HuH-7 (cell line): ENCODE data around the gene RYR3.
"Not testable (repeated sequence)": the region's sequence is repeated elsewhere in the genome, so short reads cannot be mapped to it uniquely, and the experiment has no call there.

ENCODE experiments used
- DNase-seq: peaks from one replicate; pipeline ENCODE4 v3.0.0; 2011; ENCODE audit warnings: low spot score

Gene RYR3

GRCh38 chr15:33778852-33779251, 468.1 kb downstream of the RYR3 start:
- no peak for DNase-seq

DNA sequence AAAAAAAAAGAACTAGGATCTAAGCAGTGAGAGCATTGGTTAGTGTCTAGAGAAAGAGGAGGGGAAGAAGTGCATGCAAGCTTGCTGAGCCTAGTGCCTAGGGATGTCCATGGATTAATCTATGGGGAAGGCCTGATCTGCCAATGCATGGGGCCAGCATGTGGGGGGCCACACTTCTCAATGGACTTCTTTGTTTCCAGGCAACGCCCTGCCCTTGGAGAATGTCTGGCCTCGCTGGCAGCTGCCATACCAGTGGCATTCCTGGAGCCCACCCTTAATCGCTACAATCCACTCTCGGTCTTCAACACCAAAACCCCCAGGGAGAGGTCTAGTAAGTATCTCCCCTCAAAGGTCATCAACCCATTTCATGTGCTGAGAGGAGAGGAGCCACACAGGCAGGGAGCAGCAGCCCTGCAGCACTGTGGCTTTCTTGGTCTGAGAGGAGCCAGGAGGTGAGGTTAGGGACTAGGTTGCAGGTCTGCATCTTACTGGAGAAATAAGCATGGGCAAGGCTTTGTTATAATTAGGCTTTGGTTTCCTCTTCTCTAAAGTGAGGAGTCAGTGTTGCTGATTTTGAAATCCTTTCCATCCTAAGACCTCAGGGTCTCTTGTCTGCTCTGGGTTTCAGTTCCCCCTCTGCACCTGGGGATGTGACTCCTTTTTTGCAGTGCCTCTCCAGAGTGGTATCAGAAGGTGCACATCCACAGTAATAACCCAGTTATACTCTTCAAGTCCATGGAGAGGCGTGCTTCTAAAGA, 469.4 kb downstream of the RYR3 start:
- no peak for DNase-seq

GRCh38 chr15:33782966-33783365, 472.2 kb downstream of the RYR3 start:
- no peak for DNase-seq

GRCh38 chr15:33785366-33785765, 474.6 kb downstream of the RYR3 start:
- no peak for DNase-seq

DNA sequence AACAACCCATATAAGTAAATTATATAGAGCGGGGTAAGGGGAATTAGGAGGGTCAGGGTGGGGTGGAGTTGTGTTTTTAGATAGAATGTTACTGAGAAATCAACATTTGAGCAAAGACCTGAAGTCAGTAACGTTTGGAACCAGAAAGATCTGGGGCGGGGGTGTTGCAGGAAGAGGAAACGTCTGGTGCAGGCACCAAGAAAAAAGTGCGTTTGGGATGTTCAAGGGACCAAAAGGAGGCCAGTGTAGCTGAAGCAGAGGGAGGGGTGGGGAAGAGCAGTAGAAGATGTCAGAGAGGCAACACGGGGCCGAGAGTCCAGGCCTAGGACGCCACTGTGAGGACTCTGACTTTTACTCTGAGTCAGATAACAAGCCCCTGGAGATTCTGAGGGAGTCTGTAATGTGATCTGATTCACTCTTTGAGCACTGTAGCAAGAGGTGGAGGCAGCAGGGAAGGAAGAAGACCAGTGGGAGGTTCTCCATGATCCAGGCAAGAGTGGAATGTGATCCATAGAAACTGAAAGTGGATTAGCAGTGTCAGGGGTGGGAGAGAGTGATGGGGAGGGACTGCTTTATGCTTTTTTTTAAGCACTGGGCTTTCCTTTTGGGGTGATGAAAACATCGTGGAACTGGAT, 478.3 kb downstream of the RYR3 start:
- DNase-seq: no peak

GRCh38 chr15:33794453-33794852, 483.7 kb downstream of the RYR3 start:
- DNase-seq: no peak

DNA sequence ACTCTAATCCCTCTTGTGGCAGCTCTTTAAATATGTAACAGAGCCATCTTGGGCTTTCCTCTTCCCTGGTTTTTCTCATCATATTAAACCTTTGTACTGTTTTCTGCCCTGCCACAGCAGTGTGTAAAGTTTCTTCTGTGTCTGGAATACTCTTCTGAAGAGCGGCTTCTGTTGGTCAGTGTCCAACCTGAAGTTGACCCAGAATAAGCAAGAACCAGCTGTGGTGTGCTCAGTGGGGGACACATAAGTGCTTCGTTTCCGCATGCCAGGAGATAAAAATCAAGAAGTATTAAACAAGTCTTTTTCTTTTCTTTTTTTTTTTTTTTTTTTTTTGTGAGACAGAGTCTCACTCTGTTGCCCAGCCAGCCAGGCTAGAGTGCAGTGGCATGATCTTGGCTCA, 484.3 kb downstream of the RYR3 start:
- no peak for DNase-seq

DNA sequence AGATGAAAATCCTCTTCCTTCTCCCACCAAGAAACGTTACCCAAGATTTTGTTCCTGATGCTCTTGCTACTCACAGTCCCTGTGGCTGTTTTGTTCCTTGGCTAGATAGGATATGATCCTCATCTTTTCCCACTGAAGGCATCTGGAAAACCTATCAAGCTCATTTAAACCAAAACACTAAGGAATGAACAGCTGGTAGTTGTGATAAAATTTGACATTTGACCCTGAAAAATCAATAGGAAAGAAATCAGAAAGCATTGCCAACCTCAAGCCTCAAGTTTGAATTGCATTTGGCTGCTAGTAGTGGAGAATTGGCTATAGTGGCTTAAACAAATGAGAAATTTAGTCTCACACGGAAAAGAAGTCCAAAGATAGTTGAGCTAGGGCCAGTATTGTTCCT, 486.9 kb downstream of the RYR3 start:
- no peak for DNase-seq

DNA sequence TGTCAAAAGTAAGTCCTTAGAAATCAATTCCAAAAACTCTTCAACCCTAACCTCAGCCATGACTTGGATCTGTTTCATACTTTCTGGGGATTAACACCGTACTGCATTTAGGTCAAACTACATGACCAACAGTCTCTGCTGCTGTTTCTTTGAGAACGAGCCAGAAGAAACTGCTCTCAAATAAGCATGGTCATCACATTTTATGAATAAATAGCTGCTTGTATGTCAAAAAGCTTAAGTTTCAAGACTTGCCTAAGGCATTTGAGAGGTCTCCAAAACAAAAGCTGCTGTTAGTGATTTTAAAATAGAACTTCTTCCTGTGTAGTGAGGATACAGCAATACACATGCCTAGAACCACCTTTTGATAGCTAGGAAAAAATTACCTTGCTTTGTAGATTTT, 491.2 kb downstream of the RYR3 start:
- no peak for DNase-seq

DNA sequence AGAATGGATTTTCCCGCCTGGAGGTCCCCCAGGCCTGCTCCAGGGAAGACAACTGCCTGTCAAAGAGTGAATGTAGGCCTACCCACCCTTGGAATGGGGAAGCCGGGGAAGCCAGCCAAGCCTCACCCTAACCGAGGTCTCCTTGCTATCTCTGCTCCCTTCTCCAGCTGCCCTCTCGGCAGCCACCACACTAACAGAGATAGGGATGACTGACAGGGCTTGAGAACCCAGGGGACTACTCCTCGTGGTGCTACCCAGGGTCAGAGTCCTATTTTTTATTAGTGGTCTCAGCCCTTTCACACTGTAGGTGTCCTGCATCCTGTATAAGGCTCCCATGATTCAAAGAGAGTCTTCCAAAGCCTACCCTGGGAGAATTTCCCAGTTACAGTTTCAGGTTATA, 496.9 kb downstream of the RYR3 start:
- DNase-seq: no peak

DNA sequence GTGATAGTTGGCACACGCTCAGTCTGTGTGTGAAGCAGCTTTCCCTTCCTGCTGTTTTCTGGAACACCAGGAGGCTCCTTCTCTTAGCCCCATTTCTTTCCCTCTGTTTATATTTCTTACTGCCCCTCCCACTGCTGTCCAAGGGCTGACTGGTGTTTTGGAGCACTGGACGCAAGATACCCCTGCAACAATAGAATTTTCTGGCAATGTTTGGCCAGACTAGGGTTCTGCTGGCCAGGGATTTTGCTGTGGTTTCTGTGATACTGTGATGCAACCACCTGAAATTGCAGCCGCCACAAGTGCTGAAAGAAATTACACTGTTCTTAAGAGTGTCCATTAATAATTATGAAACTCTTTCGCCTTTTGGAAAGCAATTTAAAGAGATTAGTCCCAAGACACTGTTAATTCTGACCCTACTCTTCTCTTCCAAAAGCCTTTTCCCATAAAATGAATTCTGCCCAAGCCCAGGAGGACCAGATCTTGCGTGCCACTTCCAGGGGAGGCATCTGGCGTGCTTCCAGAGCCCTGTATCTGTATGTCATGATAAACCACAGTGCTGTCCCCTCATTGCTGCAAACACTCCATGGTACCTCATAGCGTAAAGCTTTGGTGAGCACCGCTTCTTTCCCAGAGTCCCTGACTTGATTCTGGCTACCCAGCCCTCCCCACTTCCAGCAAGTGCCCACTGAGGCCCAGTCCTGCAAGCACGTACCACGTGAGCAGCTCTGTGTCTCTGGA, 498.1 kb downstream of the RYR3 start:
- DNase-seq: no peak

DNA sequence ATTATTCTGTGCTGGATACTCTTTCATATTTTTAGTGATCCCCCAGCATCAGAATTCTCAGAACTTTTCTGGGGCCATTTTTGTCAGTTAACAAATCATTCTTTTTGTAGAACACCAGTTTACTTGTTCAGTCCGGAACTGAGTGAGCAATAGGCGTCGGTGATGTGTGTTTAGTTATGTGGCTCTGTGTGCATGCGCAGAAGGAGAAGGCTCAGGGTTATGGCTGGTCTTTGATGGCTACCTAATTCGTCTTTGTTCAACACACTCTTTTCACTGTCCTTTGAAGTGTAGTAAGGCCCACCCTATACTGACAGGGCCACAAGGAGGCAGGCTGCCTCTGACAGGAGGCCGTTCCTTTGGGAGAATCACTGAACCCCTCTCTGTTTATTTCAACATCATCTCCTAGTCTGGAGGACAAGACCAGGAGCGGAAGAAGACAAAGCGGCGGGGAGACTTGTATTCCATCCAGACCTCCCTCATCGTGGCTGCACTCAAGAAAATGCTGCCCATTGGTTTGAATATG, 499.4 kb downstream of the RYR3 start:
- DNase-seq: no peak

DNA sequence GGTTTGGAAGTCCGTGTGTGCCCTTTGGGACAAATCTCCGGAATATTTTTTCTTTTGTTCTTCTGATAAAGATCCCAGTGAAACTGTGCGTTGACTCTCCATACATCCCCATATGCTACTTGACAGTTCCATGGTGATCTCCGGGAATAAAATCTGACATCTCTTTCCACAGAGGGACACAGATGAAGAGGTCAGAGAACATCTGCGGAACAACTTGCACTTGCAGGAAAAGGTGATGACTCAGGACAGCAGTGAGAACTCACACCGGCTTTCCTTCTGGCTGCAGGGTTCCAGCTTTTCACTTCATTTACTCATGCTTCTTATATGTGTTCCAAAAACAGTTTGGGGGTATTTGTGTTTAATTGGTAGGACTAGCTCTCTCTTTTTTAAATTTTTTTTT, 500.0 kb downstream of the RYR3 start:
- DNase-seq: no peak

GRCh38 chr15:33813891-33814290, 503.1 kb downstream of the RYR3 start:
- no peak for DNase-seq

DNA sequence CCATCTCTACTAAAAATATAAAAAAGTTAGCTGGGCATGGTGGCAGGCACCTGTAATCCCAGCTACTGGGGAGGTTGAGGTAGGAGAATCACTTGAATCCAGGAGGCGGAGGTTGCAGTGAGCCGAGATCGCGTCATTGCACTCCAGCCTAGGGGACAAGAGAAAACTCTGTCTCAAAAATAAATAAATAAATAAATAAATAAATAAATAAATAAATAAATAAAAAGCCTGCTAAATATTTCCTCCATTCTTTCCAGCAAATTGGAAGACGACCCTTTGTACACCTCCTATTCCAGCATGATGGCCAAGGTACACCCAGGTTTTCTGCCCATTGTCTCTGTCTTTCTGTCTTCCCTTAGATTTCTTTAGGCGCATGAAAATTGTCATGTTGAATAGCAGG, 508.7 kb downstream of the RYR3 start:
- DNase-seq: not testable (repeated sequence)

DNA sequence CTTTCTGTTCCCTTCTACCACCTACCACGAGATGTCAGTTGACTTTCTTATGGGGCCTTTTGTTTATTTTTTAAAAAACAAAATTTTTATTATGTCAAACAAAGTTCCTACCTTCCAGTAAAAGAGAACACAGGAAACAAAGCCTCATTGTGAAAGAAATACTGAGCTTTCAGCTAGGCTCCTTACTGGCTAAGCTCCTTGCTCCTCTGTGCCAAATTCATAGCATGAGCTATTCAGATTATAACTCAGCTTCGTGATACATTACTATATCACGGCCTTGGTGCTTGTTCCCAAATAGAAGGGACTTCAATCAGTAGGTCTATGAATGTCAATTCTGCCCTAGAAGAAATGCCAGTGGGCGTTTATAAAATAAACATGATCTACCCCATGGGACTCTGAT, 511.7 kb downstream of the RYR3 start:
- DNase-seq: no peak

- no peak for DNase-seq
Measured at GRCh38 chr15:33823119-33823518, 512.4 kb downstream of the RYR3 start.

DNA sequence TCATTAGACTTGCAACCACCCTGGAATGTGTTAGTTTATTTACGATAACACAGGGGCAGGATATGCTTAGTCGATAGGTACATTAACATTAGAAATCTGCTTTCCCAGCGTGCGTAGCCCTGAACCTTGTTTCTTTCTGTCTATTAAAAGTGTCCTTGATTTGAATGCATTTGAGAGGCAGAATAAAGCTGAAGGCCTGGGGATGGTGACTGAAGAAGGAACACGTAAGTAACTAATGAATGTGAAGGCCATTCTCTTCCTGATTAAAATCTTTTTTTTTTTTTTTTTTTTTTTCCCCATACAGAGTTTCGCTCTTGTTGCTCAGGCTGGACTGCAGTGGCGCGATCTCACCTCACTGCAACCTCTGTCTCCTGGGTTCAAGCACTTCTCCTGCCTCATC, 514.7 kb downstream of the RYR3 start:
- no peak for DNase-seq

- no peak for DNase-seq
Measured at GRCh38 chr15:33826201-33826600, 515.4 kb downstream of the RYR3 start.

- DNase-seq: no peak
Measured at GRCh38 chr15:33830351-33830750, 519.6 kb downstream of the RYR3 start.

GRCh38 chr15:33831646-33832045, 520.9 kb downstream of the RYR3 start:
- no peak for DNase-seq

DNA sequence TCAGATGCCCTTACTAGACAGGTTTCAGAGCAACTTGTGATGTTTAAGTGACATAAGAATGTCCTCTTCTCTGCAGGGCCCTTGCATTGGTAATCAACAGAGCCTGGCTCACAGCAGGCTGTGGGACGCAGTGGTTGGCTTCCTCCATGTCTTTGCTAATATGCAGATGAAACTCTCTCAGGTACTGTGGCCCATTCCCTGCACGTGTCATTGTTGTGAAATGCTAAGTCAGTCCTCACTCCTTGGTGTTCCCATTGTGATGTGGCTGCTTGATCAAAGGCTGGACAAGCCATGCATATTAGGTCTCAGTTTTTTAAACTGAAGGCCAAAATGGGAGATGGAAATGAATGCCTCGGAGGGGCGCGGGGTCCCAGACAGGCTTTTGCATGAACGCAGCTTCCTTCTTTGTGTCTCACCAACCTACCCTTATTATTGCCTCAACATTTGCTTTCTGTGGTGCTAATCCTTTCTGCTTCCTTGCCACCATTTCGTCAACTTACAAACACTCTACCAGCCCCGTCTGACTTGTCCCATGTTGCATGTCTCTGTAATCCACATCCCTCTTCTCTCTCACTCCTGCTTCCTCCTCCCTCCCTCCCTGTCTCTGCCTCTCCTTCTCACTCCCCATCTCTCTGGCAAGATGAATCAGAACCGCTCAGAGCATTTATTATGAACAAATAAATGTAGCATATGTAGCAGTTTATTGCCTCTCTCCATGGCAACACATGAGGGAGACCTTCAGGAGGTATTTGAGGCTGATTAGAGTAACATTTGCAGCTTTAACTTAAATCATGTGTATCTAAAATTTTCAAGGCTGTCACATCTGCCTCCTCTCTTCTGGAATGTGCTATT, 524.4 kb downstream of the RYR3 start:
- no peak for DNase-seq
